Panc1 (cell line): ENCODE results near the gene CLNS1A. TPM values are rescaled to one million over a fixed set of nuclear protein-coding genes. Genes with fewer than 3 reads are reported as not detected.

Experiments used
- ATAC-seq: fragments of 200-7000 bp; cut with Tn5 transposase; 2 replicates; pipeline ENCODE4 v1.9.1; 2020; ENCODE audit warnings: mild to moderate bottlenecking, moderate library complexity
- BruUV-seq: library from RNA; stranded (reverse); fragments of 400-500 nt; replicated peaks from 2 replicates; lab custom pipeline; 2021; lab: Mats Ljungman, UMichigan
- CTCF ChIA-PET: fragments of 300-600 bp; sonication (Branson Sonifier 250); formaldehyde crosslinking; loops from one replicate; lab custom pipeline; 2022; ENCODE audit warnings: antibody characterized with exemption; lab: Charles Lee
- POLR2A ChIA-PET: fragments of 300-600 bp; sonication (Branson Sonifier 250); formaldehyde crosslinking; loops from one replicate; lab custom pipeline; 2022; ENCODE audit warnings: antibody characterized with exemption; lab: Charles Lee
- DNase-seq: peaks from one replicate; pipeline ENCODE4 v3.0.0-alpha.2; 2010; ENCODE audit warnings: low read depth, low spot score
- H3K27ac ChIP-seq: 2 replicates; pipeline ENCODE4 v1.5.1; 2011; ENCODE audit warnings: mild to moderate bottlenecking, low read length, inconsistent platforms
- H3K27me3 ChIP-seq: fragments of 200-500 bp; sonication (Bioruptor generic); 2 replicates; pipeline ENCODE4 v1.6.0; 2014; ENCODE audit warnings: low read length, inconsistent platforms; ENCODE audit not compliant: control insufficient read depth, insufficient read depth
- H3K36me3 ChIP-seq: fragments of 200-500 bp; sonication (Bioruptor generic); 2 replicates; pipeline ENCODE4 v1.5.1; 2014; ENCODE audit warnings: inconsistent platforms, mild to moderate bottlenecking, low read length, moderate library complexity; ENCODE audit not compliant: control insufficient read depth, insufficient read depth
- H3K4me1 ChIP-seq: 2 replicates; pipeline ENCODE4 v1.5.1; 2011; ENCODE audit warnings: inconsistent platforms, mild to moderate bottlenecking, low read length, moderate library complexity; ENCODE audit not compliant: control insufficient read depth, insufficient read depth
- H3K4me3 ChIP-seq, 2 experiments: 2 replicates each; pipeline ENCODE4 v1.5.1; 2011 to 2012; ENCODE audit warnings: low read depth in 2 of 2, low read length in 2 of 2, mild to moderate bottlenecking in 2 of 2, inconsistent platforms in 1 of 2, moderate library complexity in 1 of 2
- H3K9me3 ChIP-seq: fragments of 200-500 bp; sonication (Bioruptor generic); 2 replicates; pipeline ENCODE4 v1.5.1; 2014; ENCODE audit warnings: low read depth, mild to moderate bottlenecking, inconsistent platforms, low read length, moderate library complexity; ENCODE audit not compliant: control insufficient read depth, insufficient read depth
- CTCF ChIP-seq: fragments of 450-650 bp; IDR thresholded peaks from 2 replicates; pipeline ENCODE4 v1.5.1; 2017; ENCODE audit warnings: mild to moderate bottlenecking
- POLR2AphosphoS5 ChIP-seq: IDR thresholded peaks from 2 replicates; pipeline ENCODE4 v1.6.1; 2012; ENCODE audit warnings: mild to moderate bottlenecking, low read depth, low read length, moderate library complexity
- REST ChIP-seq, 2 experiments: IDR thresholded peaks; 2 replicates each; pipeline ENCODE4 v1.6.1; 2011 to 2012; ENCODE audit warnings: low read depth in 2 of 2, control low read depth in 1 of 2, low read length in 1 of 2, mild to moderate bottlenecking in 1 of 2, moderate library complexity in 1 of 2; ENCODE audit not compliant: insufficient read depth in 1 of 2
- SIN3A ChIP-seq: IDR thresholded peaks from 2 replicates; pipeline ENCODE4 v1.6.1; 2012; ENCODE audit warnings: low read depth, mild to moderate bottlenecking, low read length, moderate library complexity, borderline replicate concordance; ENCODE audit not compliant: insufficient read depth
- TCF7L2 ChIP-seq: IDR thresholded peaks from 2 replicates; pipeline ENCODE4 v1.6.1; 2011; ENCODE audit warnings: mild to moderate bottlenecking, low read depth, low read length, inconsistent platforms
- in situ Hi-C: cut with HindIII; loops from 2 replicates; pipeline ENCODE4 v1.10.0; 2016; ENCODE audit warnings: low sequenced_read_pairs, low pct_unique_long_range_greater_than_20kb
- intact Hi-C: fragments of 100-400 bp; cut with micrococcal nuclease; formaldehyde crosslinking; loops from one replicate; pipeline ENCODE4 v1.10.0; 2022; ENCODE audit not compliant: unreplicated experiment
- total RNA-seq: library from RNA; stranded (reverse); gene quantifications from one replicate; pipeline ENCODE4 v1.2.1, GENCODE V29; 2021; ENCODE audit not compliant: unreplicated experiment

Gene CLNS1A
- total RNA-seq, 1 experiment from 2014 or later, result 117 TPM

- ChIA-PET POLR2A (no interaction called here), CTCF (no interaction called here)
- H3K36me3 ChIP-seq, result no peaks in the 10 kb centered on the region
- no peaks in the 10 kb centered on the region for H3K27me3 ChIP-seq
- no peak for TF ChIP-seq TCF7L2
- TF ChIP-seq CTCF, result no peak
- no peak for TF ChIP-seq POLR2AphosphoS5
- no peak for TF ChIP-seq SIN3A
- no peak for TF ChIP-seq REST (IDR thresholded peaks at IDR 0.05; ENCODE audit: insufficient read depth in 1 of 2, low read depth in 2 of 2, low read length in 1 of 2)
- in situ Hi-C loops (no loop called here), intact Hi-C loops (no loop called here)
- no peak for ATAC-seq
- no peak overlapping the region for H3K4me3 ChIP-seq
- no peak for DNase-seq
- H3K4me1 ChIP-seq, result no peaks in the 10 kb centered on the region
- no peaks in the 10 kb centered on the region for H3K9me3 ChIP-seq
- no peak overlapping the region for H3K27ac ChIP-seq
- no TSS peak for BruUV-seq
Measured at GRCh38 chr11:77654770-77655434, 17.3 kb upstream of the CLNS1A start.

- no peaks in the 10 kb centered on the region for H3K36me3 ChIP-seq
- no peak overlapping the region for H3K4me3 ChIP-seq
- POLR2A ChIA-PET, result interaction anchor here (0.6 kb wide), 1 partner anchor 110 kb away, joined by 7 read pairs; no protein-coding TSS in a partner anchor
- TF ChIP-seq REST (IDR thresholded peaks at IDR 0.05; ENCODE audit: insufficient read depth in 1 of 2, low read depth in 2 of 2, low read length in 1 of 2) (no peak), CTCF (no peak), SIN3A (no peak), POLR2AphosphoS5 (no peak), TCF7L2 (no peak)
- no peak for ATAC-seq
- CTCF ChIA-PET, result no interaction called here
- H3K9me3 ChIP-seq, result no peaks in the 10 kb centered on the region
- BruUV-seq, result no TSS peak
- no peaks in the 10 kb centered on the region for H3K4me1 ChIP-seq
- H3K27me3 ChIP-seq, result no peaks in the 10 kb centered on the region
- no peak overlapping the region for H3K27ac ChIP-seq
- intact Hi-C loops (no loop called here), in situ Hi-C loops (no loop called here)
- no peak for DNase-seq
Measured at GRCh38 chr11:77650123-77650522, 12.5 kb upstream of the CLNS1A start.
